ENCODE results near the gene CIDEA. TPM values are rescaled to one million over a fixed set of nuclear protein-coding genes. Genes with fewer than 3 reads are reported as not detected.

CIDEA gene
- total RNA-seq, 1 donor from 2014 or later, result not detected

DNA sequence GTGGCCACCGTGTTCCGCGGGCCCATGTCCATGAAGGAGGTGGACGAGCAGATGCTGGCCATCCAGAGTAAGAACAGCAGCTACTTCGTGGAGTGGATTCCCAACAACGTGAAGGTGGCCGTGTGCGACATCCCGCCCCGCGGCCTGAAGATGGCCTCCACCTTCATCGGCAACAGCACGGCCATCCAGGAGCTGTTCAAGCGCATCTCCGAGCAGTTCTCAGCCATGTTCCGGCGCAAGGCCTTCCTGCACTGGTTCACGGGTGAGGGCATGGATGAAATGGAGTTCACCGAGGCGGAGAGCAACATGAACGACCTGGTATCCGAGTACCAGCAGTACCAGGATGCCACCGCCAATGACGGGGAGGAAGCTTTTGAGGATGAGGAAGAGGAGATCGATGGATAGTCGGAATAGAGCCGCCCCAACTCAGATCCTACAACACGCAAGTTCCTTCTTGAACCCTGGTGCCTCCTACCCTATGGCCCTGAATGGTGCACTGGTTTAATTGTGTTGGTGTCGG lies 71.6 kb downstream of the CIDEA start:
- Histone ChIP-seq H3K36me3 (peaks cover 88% of the 10 kb centered on the region), H3K27ac (no peak overlapping the region), H3K4me1 (peaks cover 7% of the 10 kb centered on the region), H3K27me3 (ENCODE audit: low read depth) (no peaks in the 10 kb centered on the region), H3K4me3 (no peak overlapping the region), H3K9me3 (no peaks in the 10 kb centered on the region)
- ATAC-seq (no peak), DNase-seq (no peak)
- intact Hi-C loops (cut with DNase I), result no loop called here
- TF ChIP-seq, protein P1, sequence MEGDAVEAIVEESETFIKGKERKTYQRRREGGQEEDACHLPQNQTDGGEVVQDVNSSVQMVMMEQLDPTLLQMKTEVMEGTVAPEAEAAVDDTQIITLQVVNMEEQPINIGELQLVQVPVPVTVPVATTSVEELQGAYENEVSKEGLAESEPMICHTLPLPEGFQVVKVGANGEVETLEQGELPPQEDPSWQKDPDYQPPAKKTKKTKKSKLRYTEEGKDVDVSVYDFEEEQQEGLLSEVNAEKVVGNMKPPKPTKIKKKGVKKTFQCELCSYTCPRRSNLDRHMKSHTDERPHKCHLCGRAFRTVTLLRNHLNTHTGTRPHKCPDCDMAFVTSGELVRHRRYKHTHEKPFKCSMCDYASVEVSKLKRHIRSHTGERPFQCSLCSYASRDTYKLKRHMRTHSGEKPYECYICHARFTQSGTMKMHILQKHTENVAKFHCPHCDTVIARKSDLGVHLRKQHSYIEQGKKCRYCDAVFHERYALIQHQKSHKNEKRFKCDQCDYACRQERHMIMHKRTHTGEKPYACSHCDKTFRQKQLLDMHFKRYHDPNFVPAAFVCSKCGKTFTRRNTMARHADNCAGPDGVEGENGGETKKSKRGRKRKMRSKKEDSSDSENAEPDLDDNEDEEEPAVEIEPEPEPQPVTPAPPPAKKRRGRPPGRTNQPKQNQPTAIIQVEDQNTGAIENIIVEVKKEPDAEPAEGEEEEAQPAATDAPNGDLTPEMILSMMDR (IDR thresholded peaks at IDR 0.05), result no peak

DNA sequence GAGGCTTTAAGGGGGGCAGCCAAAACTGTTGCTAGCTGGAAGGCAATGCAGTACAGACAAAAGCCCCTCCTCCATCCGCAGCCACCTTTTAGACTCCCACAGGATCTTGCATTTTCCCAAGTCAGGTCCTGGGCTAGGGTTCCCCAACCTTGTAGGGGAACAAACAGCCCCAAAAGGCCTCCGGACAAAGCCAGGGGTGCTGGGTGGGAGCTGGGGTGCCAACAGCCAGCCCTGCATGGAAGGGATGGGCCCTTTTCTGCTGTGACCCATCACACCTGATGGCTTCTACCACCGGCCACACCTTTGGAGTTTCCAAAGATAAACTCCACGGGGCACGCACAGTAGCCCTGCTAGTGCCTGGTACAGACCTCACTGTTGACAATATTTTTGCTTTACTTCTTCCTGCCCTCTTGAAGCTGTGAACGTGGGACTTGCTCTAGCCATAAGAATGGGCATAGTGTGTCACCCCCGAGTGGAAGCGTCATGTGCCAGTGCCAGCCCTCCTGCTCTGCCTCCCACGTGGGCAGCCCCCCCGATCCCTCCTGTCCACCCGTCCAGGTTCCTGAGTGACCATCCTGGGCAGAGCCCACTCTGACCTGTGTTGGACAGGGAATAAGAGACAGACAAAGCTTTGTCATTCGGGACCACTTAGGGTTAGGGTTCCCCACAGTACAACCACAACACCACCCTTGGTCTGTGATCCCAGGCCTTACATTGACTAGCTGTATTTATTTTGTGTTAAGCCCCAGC lies 72.7 kb downstream of the CIDEA start:
- Histone ChIP-seq H3K27ac (no peak overlapping the region), H3K36me3 (peaks cover 88% of the 10 kb centered on the region), H3K4me1 (peaks cover 7% of the 10 kb centered on the region), H3K27me3 (ENCODE audit: low read depth) (no peaks in the 10 kb centered on the region), H3K4me3 (no peak overlapping the region), H3K9me3 (no peaks in the 10 kb centered on the region)
- peak in 1 of 2 donors; percentile 24 for ATAC-seq
- TF ChIP-seq, protein P1 (IDR thresholded peaks at IDR 0.05), result no peak
- DNase-seq, result no peak
- intact Hi-C loops (cut with DNase I), result no loop called here

Other genes with a start within 250 kb of the CIDEA start
- gene ANKRD62, start 160.5 kb upstream of the CIDEA start, total RNA-seq, result 0.27 TPM
- gene TUBB6, start 53.9 kb downstream of the CIDEA start, total RNA-seq, result 92.9 TPM
- gene AFG3L2, start 122.9 kb downstream of the CIDEA start, total RNA-seq, result 31.1 TPM
- gene PRELID3A, start 153.6 kb downstream of the CIDEA start, total RNA-seq, result 5.0 TPM

All from lower lobe of right lung (tissue), 2 donors.